Activated CD4-positive, CD25-positive, alpha-beta regulatory T cell treated with anti-CD3 and anti-CD28 coated beads, Interleukin-2, amount 50 U/mL, for 72 hours (primary cell): ENCODE data around the gene DMD.

Experiments
- DNase-seq: peaks from one replicate; pipeline ENCODE4 v3.0.0; 2021

DMD gene

DNA sequence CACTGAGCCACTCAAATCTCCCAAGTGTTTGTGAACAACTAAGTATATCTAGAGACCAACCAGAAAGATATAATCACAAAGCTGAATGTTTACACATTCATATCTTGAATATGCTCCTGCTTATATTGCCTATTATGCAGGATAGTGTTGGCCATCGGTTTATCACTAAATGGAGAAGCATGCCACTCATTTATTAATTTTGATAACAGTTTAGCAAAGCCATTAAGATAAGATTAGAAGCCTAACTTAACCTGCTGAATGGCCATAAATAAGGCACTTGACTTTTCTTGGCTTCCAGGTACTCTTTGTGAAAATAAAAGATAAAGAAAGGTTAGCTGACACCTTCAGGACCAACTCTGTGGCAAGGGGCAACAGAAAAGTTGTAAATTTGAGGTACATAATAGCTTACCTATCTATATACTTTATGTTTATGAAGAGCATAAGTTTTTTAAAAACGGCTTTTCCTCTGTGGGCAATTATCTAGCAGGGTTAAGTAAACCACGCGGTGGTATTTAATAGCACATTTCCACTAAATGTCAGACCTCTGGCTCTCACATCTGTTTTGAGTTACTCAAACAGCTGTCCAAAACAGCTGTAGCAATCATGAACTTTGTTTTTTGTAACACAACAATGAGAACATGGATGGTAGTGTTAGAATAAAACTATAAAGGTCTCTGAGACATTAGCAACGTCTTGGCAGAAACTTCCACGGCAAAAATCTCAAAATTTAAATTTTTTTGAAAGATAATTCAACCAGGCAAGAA lies 2080.7 kb downstream of the DMD start:
- DNase-seq = no peak

DNA sequence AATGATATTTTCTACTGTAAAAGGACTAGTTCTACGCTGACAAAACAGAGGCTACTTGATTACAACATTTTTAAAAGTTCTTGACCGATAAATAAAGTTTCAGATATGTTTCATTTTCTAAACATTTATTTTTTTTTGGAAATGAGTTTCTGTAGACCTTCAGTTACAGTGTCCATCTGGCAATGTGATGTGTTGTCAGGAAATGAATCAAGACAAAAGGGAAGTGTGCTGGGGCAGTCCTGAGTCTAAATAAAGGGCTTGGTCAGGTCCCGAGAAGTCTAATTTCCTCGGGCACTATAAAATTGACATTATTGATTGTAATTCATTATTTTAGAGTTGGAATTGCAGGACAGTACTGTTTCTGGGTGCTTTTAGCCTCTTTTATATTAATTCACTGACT lies 2082.5 kb downstream of the DMD start:
- no peak for DNase-seq

DNA sequence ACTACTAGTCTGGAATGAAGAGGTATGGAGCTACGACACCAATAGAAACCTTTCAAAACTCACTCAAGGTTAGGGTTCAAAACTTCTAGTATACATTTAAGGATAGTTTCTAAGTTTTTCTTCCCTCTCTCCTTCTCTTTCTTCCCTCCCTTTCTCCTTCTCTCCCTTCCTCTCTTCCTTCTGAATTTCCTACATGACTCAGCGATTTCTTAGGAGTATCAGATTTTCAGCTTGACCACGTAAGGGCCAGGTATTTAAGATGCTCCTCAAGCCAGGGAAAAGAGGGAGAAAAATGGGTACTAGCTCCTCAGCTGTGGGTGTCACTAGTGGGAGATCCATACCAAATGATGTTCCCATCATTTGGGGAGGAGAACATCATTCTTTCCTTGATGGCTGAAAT lies 2083.6 kb downstream of the DMD start:
- no peak for DNase-seq

DNA sequence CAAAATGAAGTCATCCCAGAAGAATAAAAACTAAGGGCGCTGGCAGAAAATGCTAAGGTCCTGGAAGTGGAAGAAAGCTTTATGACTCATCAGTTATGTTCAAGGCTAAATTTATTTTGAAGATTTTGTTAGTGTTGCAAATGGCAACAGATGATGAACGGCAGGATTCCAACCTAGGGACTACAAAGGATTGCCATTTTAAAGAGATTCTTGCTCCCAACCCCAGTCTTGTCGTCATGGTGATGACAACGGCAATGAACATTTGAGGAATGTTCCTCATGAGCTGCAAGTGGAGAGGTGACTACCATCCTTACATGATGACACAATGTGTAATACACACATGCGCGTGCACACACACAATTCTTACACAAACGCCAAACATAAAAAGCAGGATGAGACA lies 2085.1 kb downstream of the DMD start:
- DNase-seq = no peak

DNA sequence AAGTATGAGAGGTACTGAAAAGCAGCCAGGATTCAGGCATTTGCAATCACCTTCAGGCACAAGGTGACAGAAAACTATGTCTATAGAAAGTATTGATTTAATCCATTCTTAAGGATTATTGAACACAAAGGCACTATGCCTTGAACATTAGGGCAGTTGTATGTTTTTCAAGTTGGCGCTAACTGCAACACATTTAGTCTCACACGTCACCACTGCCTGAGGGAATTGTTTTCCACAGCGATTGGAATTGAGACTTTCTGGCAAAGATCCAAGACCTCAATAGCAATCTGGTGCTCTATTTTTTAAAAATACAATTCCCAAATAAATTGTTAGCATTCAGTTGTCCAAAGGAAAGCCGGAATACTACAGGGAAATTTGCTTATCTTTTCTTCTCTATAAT lies 2086.8 kb downstream of the DMD start:
- DNase-seq = no peak

DNA sequence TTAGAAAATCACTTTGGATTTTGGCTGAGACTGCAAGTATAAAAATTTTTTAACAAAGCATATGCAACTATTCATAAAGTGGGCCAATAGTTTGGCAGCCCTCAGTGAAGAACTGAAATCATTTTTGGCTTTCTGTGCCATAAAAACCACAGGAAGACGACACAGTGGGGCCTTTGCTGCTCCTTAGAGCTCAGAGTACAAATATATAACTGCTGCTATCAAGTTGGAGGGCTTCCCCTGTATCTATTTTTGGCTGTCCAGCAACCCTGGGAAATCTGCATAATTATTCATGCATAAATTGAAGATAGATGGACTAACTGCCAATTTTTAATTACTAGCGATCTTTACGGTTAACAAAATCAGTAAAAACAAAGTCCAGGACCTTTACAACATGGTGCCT lies 2088.0 kb downstream of the DMD start:
- no peak for DNase-seq

DNA sequence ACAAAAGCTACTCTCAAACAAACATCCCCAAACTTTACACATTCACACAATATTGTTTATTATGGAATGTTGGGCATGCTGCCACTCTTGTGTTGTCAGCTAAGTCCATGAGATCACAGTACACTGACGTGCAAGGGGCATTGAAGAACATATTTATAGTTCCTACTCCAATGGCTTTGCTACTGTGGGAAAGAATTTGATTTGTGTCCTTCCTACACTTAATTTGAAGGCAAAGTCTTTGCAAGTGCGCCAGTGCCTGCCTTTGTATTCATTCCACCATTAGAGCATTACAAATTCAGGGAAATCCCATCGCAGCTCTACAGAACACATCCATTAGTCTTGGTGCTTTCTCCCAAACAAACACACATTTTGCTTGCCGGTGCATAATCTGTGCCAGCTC lies 2094.1 kb downstream of the DMD start:
- no peak for DNase-seq

DNA sequence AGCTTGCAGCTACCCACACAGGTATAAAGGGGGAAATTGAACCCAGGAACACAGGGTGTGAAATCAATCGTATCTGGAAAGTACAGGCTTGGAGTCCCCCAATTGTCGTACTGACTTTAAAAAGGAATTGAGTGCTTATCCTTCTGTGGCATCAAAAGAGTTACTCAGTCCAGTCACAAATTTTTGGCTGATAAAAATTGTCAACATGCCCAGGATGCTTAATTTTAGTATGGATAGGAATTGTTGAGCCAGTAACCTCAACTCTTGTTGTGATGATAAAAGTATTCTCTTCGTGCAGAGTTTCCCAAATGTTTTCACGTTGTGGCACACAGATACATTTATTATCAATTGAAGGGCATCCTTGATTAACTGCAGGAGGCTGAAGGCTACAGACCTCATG lies 2096.0 kb downstream of the DMD start:
- no peak for DNase-seq

DNA sequence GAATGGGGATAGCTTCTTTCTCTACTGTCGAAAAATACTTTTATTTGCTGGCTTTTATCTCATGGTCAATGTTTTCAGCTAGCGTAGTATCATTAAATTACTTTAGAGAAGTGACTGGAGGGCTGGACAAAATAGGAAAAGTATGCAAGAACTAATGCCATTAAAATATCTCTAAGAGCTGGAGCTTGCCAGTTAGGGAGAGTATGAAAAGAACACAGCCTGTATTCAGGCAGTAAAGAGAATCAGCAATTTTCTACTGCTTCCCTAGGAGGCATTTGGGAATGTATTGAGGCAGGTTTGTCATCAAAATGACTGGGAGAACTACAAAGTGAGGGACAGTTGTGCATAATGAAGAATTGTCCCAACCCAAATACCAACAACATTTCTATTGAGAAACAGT lies 2096.5 kb downstream of the DMD start:
- DNase-seq = no peak

DNA sequence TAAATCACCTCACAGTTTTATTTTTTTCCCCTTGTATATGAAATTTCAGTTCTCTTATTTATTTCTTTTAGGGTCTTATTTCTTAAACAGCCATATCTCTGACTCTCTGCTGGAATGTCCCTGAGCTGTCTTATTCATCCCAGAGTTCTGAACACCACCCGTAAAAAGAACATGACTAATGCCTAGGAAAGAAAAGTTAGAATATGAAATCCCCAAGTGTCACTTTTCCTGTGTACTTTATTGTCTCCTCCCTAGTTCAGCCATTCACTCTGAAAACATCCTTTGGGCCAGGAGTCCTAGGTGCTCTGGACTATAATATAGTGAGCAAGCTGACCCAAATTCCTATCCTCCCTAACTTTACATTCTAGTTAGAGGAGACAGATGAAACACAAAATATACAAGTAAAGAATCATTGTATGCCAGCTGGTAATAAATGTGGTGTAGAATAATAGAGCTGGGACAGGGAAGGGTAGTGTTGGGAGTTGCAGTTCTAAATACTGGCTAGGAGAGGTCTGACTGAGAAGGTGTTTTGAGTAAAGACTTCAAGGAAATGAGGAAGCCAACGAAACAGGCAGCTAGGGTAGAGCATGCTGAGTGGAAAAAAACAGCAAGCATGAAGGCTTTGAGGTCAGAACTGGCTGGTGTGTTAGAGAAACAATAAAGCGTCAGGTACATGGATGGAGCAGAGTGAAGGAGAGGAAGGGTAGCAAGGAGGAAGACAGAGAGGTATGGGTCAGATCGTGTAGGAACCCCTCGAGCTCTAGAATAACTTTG lies 2098.9 kb downstream of the DMD start:
- no peak for DNase-seq

DNA sequence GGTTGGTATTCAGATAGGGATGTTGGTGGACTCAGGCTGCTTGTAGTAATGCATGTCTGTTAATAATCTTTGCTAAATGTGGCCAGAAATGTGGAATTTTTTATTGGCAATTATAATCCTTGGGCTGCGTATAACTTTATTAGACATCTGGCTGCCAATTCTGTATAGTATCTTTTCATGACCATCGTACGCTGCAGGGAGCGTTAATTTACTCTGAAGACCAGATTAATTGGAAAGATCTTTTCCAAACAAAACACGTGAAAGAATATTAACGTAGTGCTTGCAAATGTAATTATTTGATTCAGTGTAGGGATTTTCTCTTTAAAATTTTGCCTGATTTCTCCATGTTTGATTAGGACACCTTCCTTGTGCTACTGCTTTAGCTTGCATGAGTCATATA lies 2100.7 kb downstream of the DMD start:
- DNase-seq = no peak

DNA sequence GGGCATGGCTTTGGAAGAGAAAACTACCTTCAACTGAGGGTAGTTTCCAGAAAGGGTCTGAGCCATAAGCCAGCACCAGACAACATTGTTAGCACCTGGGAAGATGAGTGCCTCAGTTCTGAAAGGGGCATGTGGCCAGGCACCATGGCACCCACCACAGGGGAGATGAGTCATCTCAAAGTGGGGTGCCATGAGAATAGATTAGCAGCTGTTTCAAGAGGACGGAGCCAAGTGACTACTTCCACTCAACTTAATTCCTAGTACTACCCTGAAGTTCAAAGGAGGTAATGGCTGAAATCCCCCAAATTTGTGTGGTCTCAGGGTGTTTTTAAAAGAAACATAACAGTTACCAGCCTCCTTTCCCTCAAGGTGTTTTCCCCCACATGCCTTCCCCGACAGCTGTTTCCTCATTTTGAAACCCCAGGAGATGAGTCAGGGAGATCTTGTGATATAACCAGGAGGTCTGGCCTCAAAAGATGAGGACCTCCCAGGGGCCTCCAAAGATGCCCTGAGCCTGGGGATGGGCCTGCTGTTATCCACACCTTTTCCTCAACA lies 2111.7 kb downstream of the DMD start:
- DNase-seq = no peak

DNA sequence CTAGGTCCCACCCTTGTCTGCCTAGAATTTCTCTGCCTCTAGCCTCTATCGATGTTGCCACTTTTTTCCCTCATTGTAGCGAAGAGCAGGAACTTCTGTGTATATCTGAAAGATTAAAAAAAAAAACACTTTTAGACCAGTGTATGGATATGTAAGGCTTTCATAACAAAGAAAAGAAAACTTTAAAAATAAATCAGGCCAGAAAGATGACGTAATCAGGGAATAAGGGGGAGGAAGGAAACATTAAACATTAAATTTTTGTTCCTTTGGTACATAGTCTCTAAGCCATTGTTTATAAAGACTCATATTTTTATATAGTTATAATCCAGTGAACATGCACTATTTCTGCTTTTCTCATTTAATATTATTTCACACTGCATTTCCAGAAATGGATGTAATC lies 2113.3 kb downstream of the DMD start:
- no peak for DNase-seq

DNA sequence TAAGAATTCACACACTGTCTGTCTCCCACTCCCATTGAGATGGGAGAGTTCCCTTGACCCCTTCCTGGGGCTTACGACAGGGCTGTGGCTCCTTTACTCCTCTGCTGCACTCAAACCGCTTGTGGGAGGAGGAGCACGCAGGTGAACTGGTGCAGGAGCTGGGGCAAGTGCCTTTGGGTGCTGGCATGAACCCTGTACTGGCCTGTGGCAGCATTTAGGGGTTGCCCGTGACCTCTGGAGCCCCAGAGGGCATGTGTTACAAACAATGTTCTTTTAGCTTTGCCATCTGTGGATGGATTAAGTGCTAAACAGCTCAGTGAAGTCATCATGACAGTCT lies 2117.7 kb downstream of the DMD start:
- no peak for DNase-seq

DNA sequence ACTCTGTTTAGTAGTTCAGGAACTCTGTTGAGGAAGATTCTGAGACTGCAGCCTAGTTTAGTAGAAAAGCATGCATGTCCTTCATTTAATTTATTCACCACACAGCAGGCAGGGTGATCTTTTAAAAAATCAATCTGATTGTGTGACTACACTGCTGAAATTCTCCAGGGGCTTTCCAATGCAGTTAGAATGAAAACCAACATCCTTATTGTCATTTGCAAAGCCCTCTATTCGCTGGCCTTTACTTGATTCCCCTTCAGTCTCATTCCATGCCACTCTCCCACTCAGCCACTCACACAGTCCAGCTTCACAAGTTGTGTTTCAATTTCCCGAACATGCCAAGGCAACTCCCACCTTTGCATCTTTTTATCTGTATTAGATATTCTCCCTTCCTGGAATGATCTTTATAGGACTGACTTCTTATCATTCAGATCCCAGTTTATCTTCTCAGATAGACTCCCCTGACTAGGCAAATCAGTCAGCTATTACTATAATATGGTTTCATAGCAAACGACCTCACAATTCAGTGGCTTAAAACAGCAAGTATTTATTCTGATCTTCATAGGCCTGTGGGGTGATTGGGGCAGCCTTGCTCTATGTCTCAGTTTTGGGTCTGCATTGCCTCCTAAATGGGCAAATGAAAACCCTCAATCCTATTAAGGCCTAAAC lies 2118.2 kb downstream of the DMD start:
- no peak for DNase-seq

DNA sequence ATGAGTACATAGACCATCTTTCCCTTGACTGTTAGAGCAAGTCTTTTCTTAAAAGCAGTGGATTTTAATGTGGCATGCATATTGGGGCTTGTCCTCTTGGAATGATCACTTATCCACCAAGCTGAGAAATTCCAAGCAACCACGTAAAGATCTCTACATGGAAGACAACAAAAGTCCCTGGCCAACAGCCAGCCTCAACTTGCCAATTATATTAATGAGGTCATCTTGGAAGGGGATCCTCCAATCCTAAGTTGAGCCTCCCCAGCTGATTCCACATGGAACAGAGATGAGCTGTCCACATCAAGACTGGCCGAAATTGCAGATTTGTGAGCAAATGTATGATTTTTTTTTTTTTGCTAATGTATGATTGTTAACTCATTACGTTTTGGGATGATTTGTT lies 2118.9 kb downstream of the DMD start:
- DNase-seq = no peak

DNA sequence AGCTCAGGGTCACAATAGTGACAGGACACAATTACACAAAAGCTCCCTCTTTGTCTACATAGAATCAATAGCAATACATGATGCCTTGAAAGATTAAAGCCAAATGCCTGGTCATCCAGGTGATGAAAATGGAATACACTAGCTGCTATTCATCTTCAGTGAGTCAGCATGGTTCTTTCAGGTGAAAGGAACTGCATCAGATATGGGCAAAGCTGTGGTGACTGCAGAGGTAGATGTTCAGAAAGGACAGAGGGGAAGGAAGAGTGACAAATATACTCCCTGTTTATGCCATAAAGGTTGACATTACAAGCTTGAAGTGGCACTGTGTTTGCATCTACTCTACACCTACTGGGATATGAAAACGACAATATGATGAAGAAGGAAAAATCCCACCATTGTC lies 2119.5 kb downstream of the DMD start:
- no peak for DNase-seq

DNA sequence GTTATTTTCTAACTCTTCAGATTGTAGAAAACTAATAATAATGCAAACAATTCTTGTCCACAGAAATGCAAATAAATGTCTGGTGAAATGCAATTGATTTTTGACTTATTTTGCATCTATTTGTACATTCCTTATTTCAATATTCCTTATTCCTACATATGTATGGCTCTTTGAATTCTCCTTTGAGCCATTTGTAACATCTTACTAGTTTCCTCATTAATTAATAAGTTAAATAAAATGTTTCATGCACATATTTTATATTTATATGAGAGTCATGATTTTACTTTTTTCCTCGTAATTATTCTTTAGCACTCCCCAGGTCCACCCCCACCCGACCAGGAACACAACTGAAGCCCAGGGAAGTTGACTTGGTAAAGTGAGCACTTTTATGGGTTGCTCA lies 2136.8 kb downstream of the DMD start:
- DNase-seq = no peak

DNA sequence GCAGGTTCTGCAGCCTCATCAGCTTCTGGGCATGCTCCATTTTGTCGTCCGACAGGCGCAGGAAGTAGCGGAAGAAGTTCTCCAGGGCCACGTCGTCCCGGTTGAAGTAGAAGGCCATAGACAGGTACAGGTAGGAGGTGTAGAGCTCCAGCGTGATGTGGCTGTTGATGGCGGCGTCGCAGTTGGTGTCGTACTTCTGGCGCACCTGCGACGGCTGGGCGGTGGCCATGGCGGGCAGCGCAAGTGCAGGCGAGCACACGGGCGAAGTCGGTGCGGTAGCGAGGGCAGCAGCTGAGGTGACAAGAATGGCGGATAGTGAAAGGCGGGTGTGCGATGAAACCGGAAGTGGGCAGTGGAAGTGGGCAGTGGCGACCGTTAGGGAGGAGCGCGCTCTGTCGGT lies 2139.6 kb downstream of the DMD start, which contains the start of gene FTHL17:
Gene FTHL17 (minus strand): TSS at position 317 of the 400 bp plus-strand sequence. CDS start 88 bp downstream, at position 229.
- no peak for DNase-seq

DNA sequence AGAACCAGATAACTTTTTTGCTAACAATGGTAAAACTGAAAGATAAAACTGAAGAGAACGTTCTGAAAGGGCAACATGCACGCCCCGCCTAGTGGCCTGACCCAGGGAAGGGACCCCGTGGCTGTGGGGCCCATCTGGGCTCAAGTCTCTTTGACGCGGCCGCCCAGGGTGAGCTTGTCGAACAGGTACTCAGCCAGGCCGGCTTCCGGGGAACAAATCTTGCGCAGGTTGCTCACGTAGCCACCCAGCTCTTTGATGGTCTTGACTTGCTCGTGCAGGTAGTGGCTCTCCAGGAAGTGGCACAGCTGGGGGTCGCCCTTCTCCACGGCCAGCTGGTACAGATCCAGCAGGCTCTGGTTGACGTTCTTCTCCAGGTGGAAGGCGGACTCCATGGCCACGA lies 2140.1 kb downstream of the DMD start:
- no peak for DNase-seq

DNA sequence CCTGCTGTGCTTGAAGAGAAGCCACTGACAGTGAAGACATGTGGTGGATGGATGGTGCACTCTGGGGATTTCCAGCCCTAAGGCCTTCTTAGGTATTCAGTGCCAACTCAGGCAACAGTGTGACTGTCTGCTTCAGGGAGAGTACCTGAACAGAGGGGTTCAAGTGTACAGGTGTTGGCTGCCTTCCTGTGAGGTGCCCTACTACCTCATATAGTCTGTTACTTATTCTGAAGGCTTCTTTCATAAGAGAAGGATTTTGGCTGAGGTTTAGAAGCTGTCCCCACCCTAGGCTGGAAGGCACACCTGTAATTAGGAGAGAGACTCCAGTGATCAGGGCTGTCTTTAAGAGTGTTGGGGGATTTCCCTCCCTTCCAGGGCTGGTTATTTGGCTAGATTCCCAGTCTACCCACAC lies 2141.3 kb downstream of the DMD start:
- DNase-seq = no peak
